Measurements from ENCODE around the gene SPEF2.

Gene SPEF2

GRCh38 chr5:35776757-35777156 is 159.1 kb downstream of the SPEF2 start:
- in situ Hi-C loops (cut with HindIII; ENCODE audit: low sequenced_read_pairs), result no loop called here

GRCh38 chr5:35777358-35778087 is 159.9 kb downstream of the SPEF2 start:
- in situ Hi-C loops (cut with HindIII; ENCODE audit: low sequenced_read_pairs), result no loop called here

- in situ Hi-C loops (cut with HindIII; ENCODE audit: low sequenced_read_pairs), result no loop called here
These were observed 160.7 kb downstream of the SPEF2 start for GRCh38 chr5:35778259-35778769.

GRCh38 chr5:35780236-35780635 is 162.6 kb downstream of the SPEF2 start:
- in situ Hi-C loops (cut with HindIII; ENCODE audit: low sequenced_read_pairs), result no loop called here

- in situ Hi-C loops (cut with HindIII; ENCODE audit: low sequenced_read_pairs), result no loop called here
These were observed 163.6 kb downstream of the SPEF2 start for GRCh38 chr5:35781181-35781790.

GRCh38 chr5:35783551-35783950 is 165.9 kb downstream of the SPEF2 start:
- in situ Hi-C loops (cut with HindIII; ENCODE audit: low sequenced_read_pairs), result no loop called here

GRCh38 chr5:35785601-35786085 is 168.0 kb downstream of the SPEF2 start:
- in situ Hi-C loops (cut with HindIII; ENCODE audit: low sequenced_read_pairs), result no loop called here

GRCh38 chr5:35788724-35789123 is 171.1 kb downstream of the SPEF2 start:
- in situ Hi-C loops (cut with HindIII; ENCODE audit: low sequenced_read_pairs), result no loop called here

GRCh38 chr5:35789732-35790456 is 172.2 kb downstream of the SPEF2 start:
- in situ Hi-C loops (cut with HindIII; ENCODE audit: low sequenced_read_pairs), result no loop called here

- in situ Hi-C loops (cut with HindIII; ENCODE audit: low sequenced_read_pairs), result no loop called here
These were observed 172.8 kb downstream of the SPEF2 start for GRCh38 chr5:35790457-35790822.

GRCh38 chr5:35794328-35794619 is 176.6 kb downstream of the SPEF2 start:
- in situ Hi-C loops (cut with HindIII; ENCODE audit: low sequenced_read_pairs), result no loop called here

GRCh38 chr5:35794684-35795375 is 177.2 kb downstream of the SPEF2 start:
- in situ Hi-C loops (cut with HindIII; ENCODE audit: low sequenced_read_pairs), result no loop called here

- in situ Hi-C loops (cut with HindIII; ENCODE audit: low sequenced_read_pairs), result no loop called here
These were observed 181.5 kb downstream of the SPEF2 start for GRCh38 chr5:35799181-35799580.

GRCh38 chr5:35799753-35800152 is 182.1 kb downstream of the SPEF2 start:
- in situ Hi-C loops (cut with HindIII; ENCODE audit: low sequenced_read_pairs), result no loop called here

GRCh38 chr5:35803191-35803651 is 185.6 kb downstream of the SPEF2 start:
- in situ Hi-C loops (cut with HindIII; ENCODE audit: low sequenced_read_pairs), result no loop called here

GRCh38 chr5:35804201-35804653 is 186.6 kb downstream of the SPEF2 start:
- in situ Hi-C loops (cut with HindIII; ENCODE audit: low sequenced_read_pairs), result no loop called here

GRCh38 chr5:35804841-35805240 is 187.2 kb downstream of the SPEF2 start:
- in situ Hi-C loops (cut with HindIII; ENCODE audit: low sequenced_read_pairs), result no loop called here

- in situ Hi-C loops (cut with HindIII; ENCODE audit: low sequenced_read_pairs), result no loop called here
These were observed 192.9 kb downstream of the SPEF2 start for GRCh38 chr5:35810601-35811000.

GRCh38 chr5:35811108-35811741 is 193.6 kb downstream of the SPEF2 start:
- in situ Hi-C loops (cut with HindIII; ENCODE audit: low sequenced_read_pairs), result no loop called here

- in situ Hi-C loops (cut with HindIII; ENCODE audit: low sequenced_read_pairs), result no loop called here
These were observed 195.9 kb downstream of the SPEF2 start for GRCh38 chr5:35813521-35813920.

Data from endothelial cell of hepatic sinusoid (primary cell).